22Rv1 (cell line): ENCODE data around the gene PHPT1.
A peak's percentile ranks its signal among the peaks of the same experiment; 100 is the strongest.

Source experiments
- H3K27ac ChIP-seq: fragments of 450-650 bp; 2 replicates; pipeline ENCODE4 v1.5.1; 2017
- ZFX ChIP-seq: fragments of 450-650 bp; IDR thresholded peaks from 2 replicates; pipeline ENCODE4 v1.6.1; 2017; ENCODE audit warnings: antibody characterized with exemption, borderline replicate concordance
- TF ChIP-seq, protein P1 (sequence below): fragments of 450-650 bp; IDR thresholded peaks from 2 replicates; pipeline ENCODE4 v1.5.1; 2017; ENCODE audit warnings: mild to moderate bottlenecking

Gene PHPT1

DNA sequence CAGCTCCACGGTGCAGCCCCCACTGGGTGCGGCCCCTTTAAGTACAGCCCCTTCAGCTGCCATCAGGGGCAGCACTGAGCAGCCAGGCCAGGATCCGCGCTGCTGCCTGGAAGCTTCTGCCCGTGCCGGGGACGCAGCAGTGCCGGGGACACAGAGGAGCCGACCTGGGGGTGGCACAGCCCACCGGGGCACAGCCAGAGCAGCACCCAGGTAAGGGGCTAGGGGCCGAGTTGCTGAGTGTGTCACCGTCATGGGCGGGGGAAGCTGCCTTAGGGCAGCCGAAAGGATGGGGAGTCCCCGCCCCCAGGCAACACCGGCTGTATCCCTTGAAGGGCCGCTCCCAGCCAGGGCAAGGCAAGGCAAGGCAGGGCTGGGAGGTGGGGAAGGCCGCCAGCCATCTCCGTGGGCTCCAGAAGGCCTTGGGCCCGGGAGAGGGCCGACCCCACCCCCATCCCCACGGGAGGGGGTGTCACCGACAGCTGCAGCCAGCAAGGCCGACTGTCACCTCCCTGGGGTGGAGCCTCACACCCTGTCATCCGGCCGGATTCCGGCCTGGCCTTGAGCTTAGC lies 6.7 kb upstream of the PHPT1 start, which contains the start of gene AJM1:
Gene AJM1, plus strand, starts transcription at position 99 of the 569 bp plus-strand sequence. CDS start 1,937 bp downstream, outside the sequence.
- TF ChIP-seq, protein P1, sequence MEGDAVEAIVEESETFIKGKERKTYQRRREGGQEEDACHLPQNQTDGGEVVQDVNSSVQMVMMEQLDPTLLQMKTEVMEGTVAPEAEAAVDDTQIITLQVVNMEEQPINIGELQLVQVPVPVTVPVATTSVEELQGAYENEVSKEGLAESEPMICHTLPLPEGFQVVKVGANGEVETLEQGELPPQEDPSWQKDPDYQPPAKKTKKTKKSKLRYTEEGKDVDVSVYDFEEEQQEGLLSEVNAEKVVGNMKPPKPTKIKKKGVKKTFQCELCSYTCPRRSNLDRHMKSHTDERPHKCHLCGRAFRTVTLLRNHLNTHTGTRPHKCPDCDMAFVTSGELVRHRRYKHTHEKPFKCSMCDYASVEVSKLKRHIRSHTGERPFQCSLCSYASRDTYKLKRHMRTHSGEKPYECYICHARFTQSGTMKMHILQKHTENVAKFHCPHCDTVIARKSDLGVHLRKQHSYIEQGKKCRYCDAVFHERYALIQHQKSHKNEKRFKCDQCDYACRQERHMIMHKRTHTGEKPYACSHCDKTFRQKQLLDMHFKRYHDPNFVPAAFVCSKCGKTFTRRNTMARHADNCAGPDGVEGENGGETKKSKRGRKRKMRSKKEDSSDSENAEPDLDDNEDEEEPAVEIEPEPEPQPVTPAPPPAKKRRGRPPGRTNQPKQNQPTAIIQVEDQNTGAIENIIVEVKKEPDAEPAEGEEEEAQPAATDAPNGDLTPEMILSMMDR = peak; percentile 79
- peak within 1 kb of the TSS; percentile 90 for H3K27ac ChIP-seq

DNA sequence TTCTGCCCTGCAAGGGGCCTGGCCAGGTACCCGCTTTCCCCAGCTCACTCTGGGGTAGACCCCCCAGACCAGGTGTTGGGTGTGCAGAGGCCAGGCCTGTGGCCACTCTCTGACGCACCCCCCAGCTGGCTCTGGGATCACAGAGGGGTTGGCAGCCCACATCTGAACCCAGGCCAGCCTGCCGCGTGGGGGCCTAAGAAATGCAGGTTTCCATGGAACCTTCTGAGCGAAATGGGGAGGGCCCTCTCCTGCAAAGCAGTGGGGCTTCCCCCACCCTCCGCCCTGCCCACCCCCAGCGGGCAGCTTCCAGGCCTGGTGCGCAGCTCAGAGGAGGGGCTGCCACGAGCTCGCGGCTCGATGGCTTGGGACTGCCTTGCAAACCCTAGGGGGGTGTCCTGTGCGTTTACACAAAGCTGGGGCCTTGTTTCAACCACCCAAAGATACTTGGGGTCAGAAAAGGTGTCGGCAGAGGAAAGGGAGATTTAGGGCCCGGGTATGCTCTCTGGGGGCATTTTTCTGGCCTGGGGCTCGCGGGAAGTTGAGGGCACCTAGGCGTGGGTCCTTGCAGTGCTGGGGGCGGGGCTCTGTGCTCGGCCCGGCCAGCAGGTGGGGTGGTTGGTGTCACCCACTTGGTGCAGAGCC lies 5.9 kb upstream of the PHPT1 start:
- peak overlapping the region; percentile 90 for H3K27ac ChIP-seq

DNA sequence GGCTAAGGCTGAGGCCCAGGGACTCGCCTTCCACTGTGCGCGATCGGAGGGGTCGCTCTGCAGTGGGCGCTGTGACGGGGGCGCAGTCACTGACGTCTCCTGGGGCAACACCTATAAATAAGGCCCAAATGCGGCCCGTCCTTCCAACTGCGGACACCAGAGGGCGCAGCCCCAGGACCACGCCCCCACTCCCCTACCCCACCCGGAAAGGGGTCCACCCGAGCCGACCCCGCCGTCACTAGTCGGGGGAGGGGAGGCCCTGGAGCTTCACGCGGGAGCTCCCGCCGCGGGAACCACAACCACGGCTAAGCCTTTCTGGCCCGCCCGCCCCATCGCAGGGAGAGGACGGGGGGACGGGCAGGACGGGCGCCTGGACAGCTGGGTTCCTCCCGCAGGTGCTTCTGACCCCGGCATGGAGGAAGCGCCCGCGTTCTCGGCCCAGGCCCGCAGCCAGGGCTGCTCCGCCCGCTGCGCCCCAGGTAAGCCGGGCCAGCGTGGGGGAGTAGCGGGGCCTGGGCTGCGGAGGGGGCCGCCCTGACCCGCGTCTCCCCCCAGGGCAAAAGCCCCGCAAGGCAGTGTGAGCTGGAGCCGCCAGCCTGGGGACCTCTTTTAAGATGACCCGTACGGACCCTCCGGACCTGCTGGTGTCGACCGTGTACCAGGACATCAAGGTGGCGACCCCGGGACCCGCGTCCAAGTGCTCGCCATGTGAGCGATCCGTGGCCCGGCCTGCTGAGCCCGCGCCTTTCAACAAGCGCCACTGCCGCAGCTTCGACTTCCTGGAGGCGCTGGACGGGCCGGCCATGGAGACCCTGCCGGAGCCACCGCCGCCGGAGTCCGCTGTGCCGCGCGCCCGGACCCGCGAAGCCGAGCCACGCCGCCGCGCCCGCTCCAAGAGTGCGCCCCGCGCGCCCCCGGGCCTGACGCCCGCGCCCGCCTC lies 5.1 kb upstream of the PHPT1 start:
- peak overlapping the region; percentile 90 for H3K27ac ChIP-seq
- TF ChIP-seq, protein P1 = peak; percentile 68

DNA sequence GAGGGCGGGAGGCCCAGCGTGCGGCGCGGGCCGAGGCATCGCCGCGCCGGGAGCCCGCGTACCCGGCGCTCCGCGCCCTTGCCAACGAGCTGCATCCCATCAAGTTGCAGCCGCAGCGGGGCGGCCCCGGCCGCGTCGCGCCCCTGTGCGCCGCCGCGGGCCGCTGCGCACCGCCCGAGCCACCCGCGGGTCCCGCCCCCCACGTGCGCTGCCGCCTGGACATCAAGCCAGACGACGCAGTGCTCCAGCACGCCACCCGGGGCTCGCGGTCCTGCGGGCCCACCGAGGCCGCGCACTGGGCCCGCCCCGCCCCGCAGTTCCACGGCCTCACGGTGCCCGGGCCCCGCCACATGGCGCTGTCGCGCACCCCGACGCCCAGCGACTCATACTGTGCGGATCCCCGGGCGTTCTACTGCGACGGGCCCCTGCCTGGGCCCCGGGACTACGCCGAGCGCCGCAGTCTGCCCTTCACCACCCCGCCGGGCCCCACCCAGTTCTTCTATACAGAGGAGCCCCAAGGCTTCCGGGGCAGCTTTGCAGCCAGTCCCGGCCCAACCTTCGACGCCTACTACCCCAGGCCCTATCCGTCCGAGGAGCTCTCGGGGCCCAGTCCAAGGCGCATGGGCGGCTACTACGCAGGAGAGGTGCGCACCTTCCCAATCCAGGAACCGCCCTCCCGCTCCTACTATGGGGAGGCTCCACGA lies 4.3 kb upstream of the PHPT1 start:
- peak overlapping the region; percentile 99 for H3K27ac ChIP-seq
- TF ChIP-seq ZFX = no peak
- TF ChIP-seq, protein P1 = no peak

DNA sequence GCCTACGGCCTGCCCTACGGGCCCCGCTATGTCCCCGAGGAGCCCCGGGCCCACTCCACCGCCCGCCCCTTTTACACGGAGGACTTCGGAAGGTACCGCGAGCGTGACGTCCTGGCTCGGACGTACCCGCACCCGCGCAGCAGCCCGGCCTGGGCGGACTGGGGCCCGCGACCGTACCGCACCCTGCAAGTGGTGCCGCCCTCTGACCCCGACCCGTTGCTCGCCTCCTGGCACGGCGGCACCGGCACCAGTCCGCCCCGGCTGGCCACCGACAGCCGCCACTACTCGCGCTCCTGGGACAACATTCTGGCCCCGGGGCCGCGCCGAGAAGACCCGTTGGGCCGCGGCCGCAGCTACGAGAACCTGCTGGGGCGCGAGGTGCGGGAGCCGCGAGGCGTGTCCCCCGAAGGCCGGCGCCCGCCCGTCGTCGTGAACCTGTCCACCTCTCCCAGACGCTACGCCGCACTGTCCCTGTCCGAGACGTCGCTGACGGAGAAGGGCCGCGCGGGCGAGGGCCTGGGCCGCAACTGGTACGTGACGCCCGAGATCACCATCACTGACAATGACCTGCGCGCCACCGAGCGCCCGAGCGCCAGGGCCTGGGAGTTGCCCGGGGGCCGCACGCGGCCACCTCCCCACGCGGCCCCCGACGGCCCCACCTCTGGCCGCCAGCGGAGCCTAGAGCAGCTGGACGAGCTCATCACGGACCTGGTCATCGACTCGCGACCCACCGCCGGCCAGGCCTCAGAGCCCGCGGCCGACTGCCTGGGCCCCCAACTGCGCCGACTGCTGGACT lies 3.5 kb upstream of the PHPT1 start:
- TF ChIP-seq ZFX = no peak
- TF ChIP-seq, protein P1 = no peak
- H3K27ac ChIP-seq = peak overlapping the region; percentile 99

DNA sequence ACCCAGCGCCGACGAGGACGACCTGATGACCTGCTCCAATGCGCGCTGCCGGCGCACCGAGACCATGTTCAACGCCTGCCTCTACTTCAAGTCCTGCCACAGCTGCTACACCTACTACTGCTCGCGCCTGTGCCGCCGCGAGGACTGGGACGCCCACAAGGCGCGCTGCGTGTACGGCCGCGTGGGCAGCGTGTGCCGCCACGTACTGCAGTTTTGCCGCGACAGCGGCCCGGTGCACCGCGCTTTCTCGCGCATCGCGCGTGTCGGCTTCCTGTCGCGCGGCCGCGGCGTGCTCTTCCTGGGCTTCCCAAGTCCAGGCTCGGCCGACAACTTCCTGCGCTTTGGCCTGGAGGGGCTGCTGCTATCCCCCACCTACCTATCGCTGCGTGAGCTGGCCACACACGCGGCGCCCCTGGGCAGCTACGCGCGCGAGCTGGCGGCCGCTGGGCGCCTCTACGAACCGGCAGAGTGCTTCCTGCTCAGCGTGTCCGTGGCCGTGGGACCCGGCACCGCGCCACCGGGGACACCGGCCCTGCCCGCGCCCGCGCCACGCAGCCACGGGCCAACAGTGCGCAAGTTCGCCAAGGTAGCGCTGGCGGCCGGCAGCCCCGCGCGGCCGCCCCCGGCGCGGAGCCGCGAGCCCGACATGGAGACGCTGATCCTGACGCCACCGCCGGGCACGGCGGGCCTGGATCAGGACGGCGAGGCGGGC lies 2.7 kb upstream of the PHPT1 start:
- peak overlapping the region; percentile 99 for H3K27ac ChIP-seq
- no peak for TF ChIP-seq ZFX
- TF ChIP-seq, protein P1 = no peak
